Gastrocnemius medialis (tissue), 4 donors: ENCODE results near the gene XPR1.

Experiments
- CTCF ChIP-seq, 5 experiments: fragments of 450-650 bp in 3 of 5; fragments of 200-600 bp in 2 of 5; sonication (generic) in 2 of 5; IDR thresholded peaks in 4 of 5; conservative IDR thresholded peaks in 1 of 5; 1 replicate in 4 of 5; 2 replicates in 1 of 5; pipeline ENCODE4 v1.5.1; 2016 to 2019; ENCODE audit warnings: antibody characterized with exemption in 5 of 5, mild to moderate bottlenecking in 3 of 5, moderate library complexity in 3 of 5
- POLR2A ChIP-seq, 2 donors: fragments of 450-650 bp; IDR thresholded peaks; one replicate each; pipeline ENCODE4 v1.6.1; 2017; ENCODE audit warnings: antibody characterized with exemption in 2 of 2, mild to moderate bottlenecking in 2 of 2, moderate library complexity in 2 of 2

GRCh38 chr1:180814258-180814657, 182.4 kb downstream of the XPR1 start:
- TF ChIP-seq CTCF (IDR thresholded peaks at IDR 0.05 in 4 of 5, conservative IDR thresholded peaks at IDR 0.05 in 1 of 5) (no peak), POLR2A (IDR thresholded peaks at IDR 0.05) (no peak)
